HEK293T (cell line): ENCODE measurements around the gene CFD.

Source experiments
- ARNT ChIP-seq: fragments of 450-650 bp; IDR thresholded peaks from 2 replicates; pipeline ENCODE4 v1.6.1; 2017; ENCODE audit warnings: mild to moderate bottlenecking
- BHLHE40 ChIP-seq: fragments of 450-650 bp; IDR thresholded peaks from 2 replicates; pipeline ENCODE4 v1.6.1; 2016; ENCODE audit warnings: mild to moderate bottlenecking, moderate library complexity, borderline replicate concordance
- CTBP1 ChIP-seq: fragments of 450-650 bp; IDR thresholded peaks from 2 replicates; pipeline ENCODE4 v1.6.1; 2016; ENCODE audit warnings: borderline replicate concordance
- FOXK2 ChIP-seq: fragments of 450-650 bp; IDR thresholded peaks from 2 replicates; pipeline ENCODE4 v1.6.1; 2016; ENCODE audit warnings: mild to moderate bottlenecking
- FOXM1 ChIP-seq: fragments of 450-650 bp; IDR thresholded peaks from 2 replicates; pipeline ENCODE4 v1.6.1; 2017; ENCODE audit warnings: mild to moderate bottlenecking, borderline replicate concordance
- HDGF ChIP-seq: fragments of 450-650 bp; IDR thresholded peaks from 2 replicates; pipeline ENCODE4 v1.6.1; 2017; ENCODE audit warnings: antibody characterized with exemption, borderline replicate concordance
- LEF1 ChIP-seq: fragments of 450-650 bp; IDR thresholded peaks from 2 replicates; pipeline ENCODE4 v1.6.1; 2017; ENCODE audit warnings: mild to moderate bottlenecking, borderline replicate concordance
- PKNOX1 ChIP-seq: fragments of 450-650 bp; IDR thresholded peaks from 2 replicates; pipeline ENCODE4 v1.6.1; 2016
- SP1 ChIP-seq: fragments of 450-650 bp; IDR thresholded peaks from 2 replicates; pipeline ENCODE4 v1.6.1; 2017
- TARDBP ChIP-seq: fragments of 450-650 bp; IDR thresholded peaks from 2 replicates; pipeline ENCODE4 v1.6.1; 2016
- ZNF384 ChIP-seq: fragments of 450-650 bp; IDR thresholded peaks from 2 replicates; pipeline ENCODE4 v1.6.1; 2016

DNA sequence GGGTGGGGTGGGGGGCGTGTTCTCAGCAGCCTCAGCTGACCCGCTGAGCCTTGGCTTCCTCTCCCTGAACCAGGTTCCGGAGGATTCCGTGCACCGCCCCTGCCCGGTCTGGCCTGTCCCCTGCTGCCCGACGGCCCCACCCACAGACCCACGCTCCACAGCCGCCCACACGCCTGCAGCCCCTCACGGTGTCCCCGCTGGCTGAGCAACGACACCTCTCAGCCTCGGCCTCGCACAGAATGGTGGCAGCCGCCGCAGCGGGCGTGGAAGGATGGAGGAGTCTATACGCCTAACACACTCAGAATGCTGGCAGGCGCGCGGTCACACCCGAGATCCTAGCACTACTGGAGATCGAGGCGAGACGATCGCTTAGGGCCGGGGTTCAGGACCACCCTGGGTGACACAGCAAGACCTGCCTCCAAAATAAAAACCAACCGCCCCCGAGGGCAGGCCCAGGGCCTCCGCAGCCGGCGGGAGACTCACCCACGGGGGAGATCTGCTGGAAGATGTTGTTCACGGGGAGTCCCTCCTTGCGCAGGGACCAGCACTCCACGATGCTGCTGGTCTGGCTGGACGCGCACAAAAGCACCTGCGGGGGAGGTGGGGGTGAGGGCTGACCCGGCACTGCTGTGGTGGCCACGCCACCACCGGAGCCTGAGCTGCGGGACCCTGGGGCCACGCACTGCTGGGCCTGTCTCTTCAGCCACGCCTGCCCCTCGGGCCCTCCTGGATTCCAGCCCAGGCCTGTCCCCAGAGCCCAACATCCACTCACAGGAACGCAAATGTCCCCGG, 25.2 kb downstream of the CFD start:
- TF ChIP-seq FOXM1 (no peak), TARDBP (no peak), SP1 (no peak), CTBP1 (no peak), BHLHE40 (no peak), PKNOX1 (no peak), FOXK2 (no peak), ZNF384 (no peak), ARNT (no peak), LEF1 (no peak), HDGF (no peak)
